Measurements from ENCODE around the gene MIEN1.

- no peak for TF ChIP-seq GATA3 (IDR thresholded peaks at IDR 0.05; ENCODE audit: low read depth, low read length)
- TF ChIP-seq GATA2 (IDR thresholded peaks at IDR 0.05; ENCODE audit: low read depth, low read length), result no peak
These were observed 20.1 kb downstream of the MIEN1 start for GRCh38 chr17:39709998-39710964.
